ENCODE measurements around the gene PPHLN1.

DNA sequence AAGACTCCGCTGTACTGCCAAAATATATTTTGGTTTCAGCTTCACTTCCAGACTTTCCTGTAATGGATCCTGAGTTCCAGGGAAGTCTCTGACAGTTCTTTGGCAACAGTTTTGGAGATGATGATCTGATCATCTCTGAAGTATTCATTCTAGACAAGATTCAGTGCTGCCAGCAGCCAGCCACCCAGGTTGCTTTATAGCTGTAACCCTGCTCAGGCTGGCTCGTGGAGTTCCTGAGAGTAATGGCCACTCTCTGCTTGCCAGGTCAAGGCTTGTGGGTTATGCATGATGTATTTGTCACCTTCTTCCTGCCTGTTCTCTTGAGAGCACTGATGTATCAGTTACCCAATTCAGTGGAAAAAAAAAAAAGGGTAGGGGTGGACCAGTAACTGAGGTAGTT lies 124.3 kb downstream of the PPHLN1 start:
- TF ChIP-seq RFX5 (IDR thresholded peaks at IDR 0.05; ENCODE audit: borderline replicate concordance, low read depth, low read length) (no peak), CREB1 (IDR thresholded peaks at IDR 0.05) (no peak), POLR2A (IDR thresholded peaks at IDR 0.05; ENCODE audit: control extremely low read depth in 1 of 2, low read depth in 2 of 2, low read length in 2 of 2) (no peak), JUND (IDR thresholded peaks at IDR 0.05; ENCODE audit: low read length) (no peak), POLR2AphosphoS5 (IDR thresholded peaks at IDR 0.05; ENCODE audit: low read depth, low read length) (no peak), CHD1 (IDR thresholded peaks at IDR 0.05; ENCODE audit: low read depth, low read length) (no peak), PHF8 (conservative IDR thresholded peaks at IDR 0.05; ENCODE audit: low read depth, low read length) (no peak)
- TF ChIP-seq, protein P1, sequence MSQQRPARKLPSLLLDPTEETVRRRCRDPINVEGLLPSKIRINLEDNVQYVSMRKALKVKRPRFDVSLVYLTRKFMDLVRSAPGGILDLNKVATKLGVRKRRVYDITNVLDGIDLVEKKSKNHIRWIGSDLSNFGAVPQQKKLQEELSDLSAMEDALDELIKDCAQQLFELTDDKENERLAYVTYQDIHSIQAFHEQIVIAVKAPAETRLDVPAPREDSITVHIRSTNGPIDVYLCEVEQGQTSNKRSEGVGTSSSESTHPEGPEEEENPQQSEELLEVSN (IDR thresholded peaks at IDR 0.05), result no peak
- TF ChIP-seq, protein P2, sequence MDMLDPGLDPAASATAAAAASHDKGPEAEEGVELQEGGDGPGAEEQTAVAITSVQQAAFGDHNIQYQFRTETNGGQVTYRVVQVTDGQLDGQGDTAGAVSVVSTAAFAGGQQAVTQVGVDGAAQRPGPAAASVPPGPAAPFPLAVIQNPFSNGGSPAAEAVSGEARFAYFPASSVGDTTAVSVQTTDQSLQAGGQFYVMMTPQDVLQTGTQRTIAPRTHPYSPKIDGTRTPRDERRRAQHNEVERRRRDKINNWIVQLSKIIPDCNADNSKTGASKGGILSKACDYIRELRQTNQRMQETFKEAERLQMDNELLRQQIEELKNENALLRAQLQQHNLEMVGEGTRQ (IDR thresholded peaks at IDR 0.05; ENCODE audit: low read length), result no peak
- TF ChIP-seq, protein P3, sequence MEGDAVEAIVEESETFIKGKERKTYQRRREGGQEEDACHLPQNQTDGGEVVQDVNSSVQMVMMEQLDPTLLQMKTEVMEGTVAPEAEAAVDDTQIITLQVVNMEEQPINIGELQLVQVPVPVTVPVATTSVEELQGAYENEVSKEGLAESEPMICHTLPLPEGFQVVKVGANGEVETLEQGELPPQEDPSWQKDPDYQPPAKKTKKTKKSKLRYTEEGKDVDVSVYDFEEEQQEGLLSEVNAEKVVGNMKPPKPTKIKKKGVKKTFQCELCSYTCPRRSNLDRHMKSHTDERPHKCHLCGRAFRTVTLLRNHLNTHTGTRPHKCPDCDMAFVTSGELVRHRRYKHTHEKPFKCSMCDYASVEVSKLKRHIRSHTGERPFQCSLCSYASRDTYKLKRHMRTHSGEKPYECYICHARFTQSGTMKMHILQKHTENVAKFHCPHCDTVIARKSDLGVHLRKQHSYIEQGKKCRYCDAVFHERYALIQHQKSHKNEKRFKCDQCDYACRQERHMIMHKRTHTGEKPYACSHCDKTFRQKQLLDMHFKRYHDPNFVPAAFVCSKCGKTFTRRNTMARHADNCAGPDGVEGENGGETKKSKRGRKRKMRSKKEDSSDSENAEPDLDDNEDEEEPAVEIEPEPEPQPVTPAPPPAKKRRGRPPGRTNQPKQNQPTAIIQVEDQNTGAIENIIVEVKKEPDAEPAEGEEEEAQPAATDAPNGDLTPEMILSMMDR (IDR thresholded peaks at IDR 0.05; ENCODE audit: control extremely low read depth in 1 of 3, insufficient read depth in 1 of 3, low read depth in 1 of 3, low read length in 3 of 3), result no peak
- TF ChIP-seq, protein P4, sequence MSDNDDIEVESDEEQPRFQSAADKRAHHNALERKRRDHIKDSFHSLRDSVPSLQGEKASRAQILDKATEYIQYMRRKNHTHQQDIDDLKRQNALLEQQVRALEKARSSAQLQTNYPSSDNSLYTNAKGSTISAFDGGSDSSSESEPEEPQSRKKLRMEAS (IDR thresholded peaks at IDR 0.05), result no peak

Measured in H1 (cell line).